ENCODE results near the gene SCARB2.

The SCARB2 gene

GRCh38 chr4:76196376-76196775 is 17.2 kb downstream of the SCARB2 start:
- Mint-ChIP-seq H3K4me3 (no peak overlapping the region), H3K4me1 (peaks cover 65% of the 10 kb centered on the region), H3K36me3 (ENCODE audit: low read depth) (peaks cover 41% of the 10 kb centered on the region), H3K27ac (peak overlapping the region; percentile 96 to 98 (median 97)), H3K9me3 (peaks cover 16% of the 10 kb centered on the region), H3K27me3 (ENCODE audit: low read depth) (no peaks in the 10 kb centered on the region)
- TF ChIP-seq, protein P1, sequence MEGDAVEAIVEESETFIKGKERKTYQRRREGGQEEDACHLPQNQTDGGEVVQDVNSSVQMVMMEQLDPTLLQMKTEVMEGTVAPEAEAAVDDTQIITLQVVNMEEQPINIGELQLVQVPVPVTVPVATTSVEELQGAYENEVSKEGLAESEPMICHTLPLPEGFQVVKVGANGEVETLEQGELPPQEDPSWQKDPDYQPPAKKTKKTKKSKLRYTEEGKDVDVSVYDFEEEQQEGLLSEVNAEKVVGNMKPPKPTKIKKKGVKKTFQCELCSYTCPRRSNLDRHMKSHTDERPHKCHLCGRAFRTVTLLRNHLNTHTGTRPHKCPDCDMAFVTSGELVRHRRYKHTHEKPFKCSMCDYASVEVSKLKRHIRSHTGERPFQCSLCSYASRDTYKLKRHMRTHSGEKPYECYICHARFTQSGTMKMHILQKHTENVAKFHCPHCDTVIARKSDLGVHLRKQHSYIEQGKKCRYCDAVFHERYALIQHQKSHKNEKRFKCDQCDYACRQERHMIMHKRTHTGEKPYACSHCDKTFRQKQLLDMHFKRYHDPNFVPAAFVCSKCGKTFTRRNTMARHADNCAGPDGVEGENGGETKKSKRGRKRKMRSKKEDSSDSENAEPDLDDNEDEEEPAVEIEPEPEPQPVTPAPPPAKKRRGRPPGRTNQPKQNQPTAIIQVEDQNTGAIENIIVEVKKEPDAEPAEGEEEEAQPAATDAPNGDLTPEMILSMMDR (IDR thresholded peaks at IDR 0.05; ENCODE audit: unreplicated experiment in 3 of 3) = no peak

DNA sequence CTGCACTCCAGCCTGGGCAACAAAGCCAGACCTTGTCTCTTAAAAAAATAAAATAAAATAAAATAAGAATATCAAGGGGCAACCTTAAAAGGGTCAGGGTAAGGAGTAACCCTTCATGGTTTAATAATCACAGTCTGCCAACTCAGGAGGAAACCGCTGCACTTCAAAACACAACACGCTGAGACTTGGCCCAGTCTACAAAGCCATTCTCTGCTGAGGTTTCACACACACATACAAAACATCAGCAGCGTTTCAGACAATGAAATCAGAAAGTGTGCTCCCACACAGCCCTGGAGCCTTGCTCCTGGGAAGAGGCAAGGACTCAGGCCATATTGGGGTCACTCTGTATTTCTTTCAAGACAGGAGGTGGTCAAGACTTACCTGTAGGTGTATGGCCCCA is 18.3 kb downstream of the SCARB2 start:
- H3K4me1 Mint-ChIP-seq = peaks cover 54% of the 10 kb centered on the region
- no peaks in the 10 kb centered on the region for H3K27me3 Mint-ChIP-seq (ENCODE audit: low read depth)
- peaks cover 16% of the 10 kb centered on the region for H3K9me3 Mint-ChIP-seq
- peaks cover 52% of the 10 kb centered on the region for H3K36me3 Mint-ChIP-seq (ENCODE audit: low read depth)
- TF ChIP-seq, protein P1 (IDR thresholded peaks at IDR 0.05; ENCODE audit: unreplicated experiment in 3 of 3) = no peak
- H3K4me3 Mint-ChIP-seq = no peak overlapping the region
- peak overlapping the region; percentile 55 to 96 (median 64) for H3K27ac Mint-ChIP-seq

DNA sequence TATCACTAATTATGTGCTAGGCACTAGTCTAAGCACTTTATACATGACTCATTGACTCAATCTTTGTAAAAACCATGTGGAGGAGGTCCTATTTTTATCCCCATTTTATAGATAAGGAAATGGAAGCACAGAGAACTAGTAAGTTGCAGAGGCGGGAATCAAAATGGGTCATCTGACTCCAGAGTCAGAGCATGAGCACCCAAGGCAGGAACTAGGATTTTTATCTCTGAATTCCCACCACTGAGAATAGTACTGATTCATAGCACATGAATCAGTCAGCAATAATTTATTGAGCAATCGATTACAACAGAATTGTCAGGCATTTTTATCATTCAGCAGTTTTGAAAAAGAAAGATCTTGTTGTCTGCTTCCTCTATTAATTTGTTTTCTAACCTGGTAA is 19.3 kb downstream of the SCARB2 start:
- H3K36me3 Mint-ChIP-seq (ENCODE audit: low read depth) = peaks cover 60% of the 10 kb centered on the region
- H3K4me1 Mint-ChIP-seq = peaks cover 44% of the 10 kb centered on the region
- no peak overlapping the region for H3K4me3 Mint-ChIP-seq
- H3K27me3 Mint-ChIP-seq (ENCODE audit: low read depth) = no peaks in the 10 kb centered on the region
- peak overlapping the region; percentile 59 to 89 (median 80) for H3K27ac Mint-ChIP-seq
- peaks cover 16% of the 10 kb centered on the region for H3K9me3 Mint-ChIP-seq
- TF ChIP-seq, protein P1 (IDR thresholded peaks at IDR 0.05; ENCODE audit: unreplicated experiment in 3 of 3) = no peak

DNA sequence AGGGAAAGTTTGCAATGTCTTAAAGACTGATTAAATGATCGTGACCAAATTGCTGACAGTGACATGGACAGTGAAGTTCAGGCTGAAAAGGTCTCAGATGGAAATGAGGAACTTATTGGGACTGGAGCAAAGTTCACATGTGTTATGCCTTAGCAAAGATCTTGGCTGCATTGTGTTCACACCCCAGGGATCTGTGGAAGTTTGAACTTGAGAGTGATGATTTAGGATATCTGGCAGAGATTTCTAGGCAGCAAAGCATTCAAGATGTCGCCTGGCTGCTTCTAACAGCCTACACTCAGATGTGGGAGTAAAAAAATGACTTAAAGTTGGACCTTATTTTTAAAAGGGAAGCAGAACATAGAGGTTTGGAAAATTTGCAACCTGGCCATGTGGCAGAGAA is 21.4 kb downstream of the SCARB2 start:
- no peaks in the 10 kb centered on the region for H3K27me3 Mint-ChIP-seq (ENCODE audit: low read depth)
- peaks cover 60% of the 10 kb centered on the region for H3K36me3 Mint-ChIP-seq (ENCODE audit: low read depth)
- H3K9me3 Mint-ChIP-seq = peaks cover 16% of the 10 kb centered on the region
- H3K4me3 Mint-ChIP-seq = no peak overlapping the region
- H3K27ac Mint-ChIP-seq = peak overlapping the region in 2 of 3 experiments; percentile 29 to 69
- peaks cover 25% of the 10 kb centered on the region for H3K4me1 Mint-ChIP-seq
- TF ChIP-seq, protein P1 (IDR thresholded peaks at IDR 0.05; ENCODE audit: unreplicated experiment in 3 of 3) = no peak

DNA sequence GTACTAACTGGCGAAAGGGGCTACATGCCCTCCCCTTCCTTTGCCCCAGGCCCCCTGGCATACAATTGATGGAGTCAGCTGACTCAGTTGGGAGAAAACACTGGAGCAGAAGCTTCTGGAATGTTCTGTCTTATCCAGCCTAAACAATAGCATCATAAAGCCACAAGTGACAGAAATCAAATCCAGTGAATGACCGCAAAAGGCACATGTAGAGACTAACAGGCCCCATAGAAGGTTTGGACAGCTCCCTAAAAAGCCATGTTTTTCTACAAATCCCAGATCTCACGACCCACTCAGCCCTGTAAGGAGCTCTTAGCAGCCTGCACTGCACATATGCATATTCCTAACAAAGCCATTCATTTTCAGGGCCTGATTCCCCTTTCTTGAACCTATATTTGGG is 25.1 kb downstream of the SCARB2 start:
- TF ChIP-seq, protein P1 (IDR thresholded peaks at IDR 0.05; ENCODE audit: unreplicated experiment in 3 of 3) = no peak
- no peak overlapping the region for H3K27ac Mint-ChIP-seq
- H3K4me1 Mint-ChIP-seq = peaks cover 6% of the 10 kb centered on the region
- peaks cover 59% of the 10 kb centered on the region for H3K36me3 Mint-ChIP-seq (ENCODE audit: low read depth)
- no peaks in the 10 kb centered on the region for H3K27me3 Mint-ChIP-seq (ENCODE audit: low read depth)
- no peak overlapping the region for H3K4me3 Mint-ChIP-seq
- peaks cover 10% of the 10 kb centered on the region for H3K9me3 Mint-ChIP-seq

GRCh38 chr4:76188149-76188548 is 25.5 kb downstream of the SCARB2 start:
- no peak overlapping the region for H3K27ac Mint-ChIP-seq
- peaks cover 55% of the 10 kb centered on the region for H3K36me3 Mint-ChIP-seq (ENCODE audit: low read depth)
- H3K27me3 Mint-ChIP-seq (ENCODE audit: low read depth) = no peaks in the 10 kb centered on the region
- no peak overlapping the region for H3K4me3 Mint-ChIP-seq
- H3K4me1 Mint-ChIP-seq = peaks cover 6% of the 10 kb centered on the region
- peaks cover 9% of the 10 kb centered on the region for H3K9me3 Mint-ChIP-seq
- TF ChIP-seq, protein P1 (IDR thresholded peaks at IDR 0.05; ENCODE audit: unreplicated experiment in 3 of 3) = no peak

Data from nephron (organoid).